GM19023 (cell line): ENCODE measurements around the gene CAPZA1.

ENCODE experiments used
- ATAC-seq: cut with Tn5 transposase; IDR thresholded peaks from one replicate; pipeline ENCODE4 v1.9.1; 2021; ENCODE audit warnings: mild to moderate bottlenecking, moderate library complexity; ENCODE audit not compliant: unreplicated experiment

CAPZA1 gene

DNA sequence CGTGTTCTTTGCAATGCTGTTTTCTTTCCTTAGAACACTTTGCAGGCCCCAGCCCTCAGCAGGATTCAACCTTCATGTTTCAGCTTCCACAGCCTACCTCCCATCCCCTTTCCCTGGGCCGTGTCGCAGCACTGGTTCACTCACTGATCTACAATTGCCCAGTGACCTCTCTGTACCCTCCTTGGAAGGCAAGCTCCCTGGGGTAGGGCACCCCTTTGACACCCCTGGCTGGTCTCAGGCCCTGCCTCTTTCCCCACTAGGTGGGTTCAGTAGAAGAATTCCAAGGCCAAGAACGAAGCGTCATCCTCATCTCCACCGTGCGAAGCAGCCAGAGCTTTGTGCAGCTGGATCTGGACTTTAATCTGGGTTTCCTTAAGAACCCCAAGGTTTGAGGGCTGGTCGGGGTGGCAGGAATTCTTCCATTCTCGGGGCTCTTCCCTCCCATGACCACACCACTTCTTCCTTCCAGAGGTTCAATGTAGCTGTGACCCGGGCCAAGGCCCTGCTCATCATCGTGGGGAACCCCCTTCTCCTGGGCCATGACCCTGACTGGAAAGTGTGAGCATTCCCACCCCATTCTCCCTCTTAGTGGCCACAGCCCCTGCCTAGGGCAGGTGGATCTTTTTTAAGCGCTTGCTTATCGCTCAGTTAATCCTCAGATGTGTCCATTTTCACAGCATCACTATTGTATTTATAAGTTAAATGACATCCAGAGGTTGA, 80.0 kb downstream of the CAPZA1 start:
- ATAC-seq = no peak

DNA sequence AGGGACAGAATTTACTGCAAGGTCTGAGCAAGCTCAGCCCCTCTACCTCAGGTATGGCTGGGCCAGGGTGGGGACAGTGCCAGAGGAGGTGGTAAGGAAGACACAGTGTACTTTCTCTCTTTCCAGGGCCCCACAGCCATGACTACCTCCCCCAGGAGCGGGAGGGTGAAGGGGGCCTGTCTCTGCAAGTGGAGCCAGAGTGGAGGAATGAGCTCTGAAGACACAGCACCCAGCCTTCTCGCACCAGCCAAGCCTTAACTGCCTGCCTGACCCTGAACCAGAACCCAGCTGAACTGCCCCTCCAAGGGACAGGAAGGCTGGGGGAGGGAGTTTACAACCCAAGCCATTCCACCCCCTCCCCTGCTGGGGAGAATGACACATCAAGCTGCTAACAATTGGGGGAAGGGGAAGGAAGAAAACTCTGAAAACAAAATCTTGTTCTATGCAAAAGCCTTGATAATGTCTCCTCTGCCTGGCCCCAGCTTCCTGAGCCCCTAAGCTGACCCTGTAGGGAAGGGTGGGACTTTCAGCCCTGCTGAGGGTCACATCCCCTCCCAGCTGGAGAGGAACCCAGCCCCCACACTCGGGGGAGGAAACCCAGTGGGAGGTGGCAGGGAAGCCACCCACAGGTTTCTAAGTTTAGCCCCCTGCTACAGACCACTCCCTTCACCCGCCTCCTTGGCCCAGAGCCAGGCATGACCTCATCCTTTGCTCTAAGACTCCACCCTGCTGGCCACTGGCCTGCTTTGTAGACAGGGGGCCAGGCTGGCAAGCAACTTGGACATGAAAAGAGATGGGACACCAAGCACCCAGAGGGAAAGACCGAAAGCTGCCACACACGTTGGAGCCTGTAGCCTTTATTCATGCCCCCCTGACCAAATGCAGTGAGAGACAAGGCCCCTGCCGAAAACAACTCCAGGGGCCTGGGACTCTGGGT, 80.9 kb downstream of the CAPZA1 start:
- peak; percentile 47 for ATAC-seq

GRCh38 chr1:112701227-112702066, 81.8 kb downstream of the CAPZA1 start:
- ATAC-seq = no peak

- no peak for ATAC-seq
Measured at GRCh38 chr1:112702067-112702395, 82.4 kb downstream of the CAPZA1 start.

DNA sequence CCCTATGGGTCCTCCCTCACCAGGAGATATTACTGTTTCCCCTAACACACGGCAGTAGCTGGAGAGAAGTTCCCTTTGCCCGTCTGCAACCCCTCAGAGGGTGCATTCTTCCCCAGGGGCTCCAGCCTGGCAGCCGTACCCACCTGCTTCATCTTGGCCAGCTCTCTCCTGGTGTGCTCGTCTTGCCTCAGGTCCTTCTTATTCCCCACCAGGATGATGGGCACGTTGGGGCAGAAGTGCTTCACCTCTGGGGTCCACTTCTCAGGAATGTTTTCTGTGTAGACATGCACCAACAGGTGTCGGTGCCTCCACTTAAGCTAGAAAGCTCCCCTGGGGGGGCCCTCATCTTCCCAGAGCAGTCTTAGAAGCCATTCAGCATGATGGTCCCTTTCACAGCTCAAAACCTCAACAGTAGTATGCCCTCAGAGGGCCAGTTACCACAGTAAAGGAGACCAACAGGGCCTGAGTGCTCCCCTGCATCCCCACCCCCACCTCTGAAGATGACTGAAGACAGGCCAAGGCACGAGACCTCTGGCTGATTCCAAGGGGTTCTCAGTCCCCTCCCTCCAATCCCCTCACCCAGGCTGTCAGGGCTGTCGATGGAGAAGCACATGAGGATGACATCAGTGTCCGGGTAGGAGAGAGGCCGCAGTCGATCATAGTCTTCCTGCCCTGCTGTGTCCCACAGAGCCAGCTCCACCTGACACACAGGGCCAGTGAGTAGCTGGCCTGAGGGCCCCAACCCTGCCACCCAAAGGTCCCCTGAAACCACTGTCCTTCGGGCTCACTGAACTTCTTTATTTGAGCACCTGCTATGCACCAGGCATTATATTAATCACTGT, 83.0 kb downstream of the CAPZA1 start:
- ATAC-seq = no peak

DNA sequence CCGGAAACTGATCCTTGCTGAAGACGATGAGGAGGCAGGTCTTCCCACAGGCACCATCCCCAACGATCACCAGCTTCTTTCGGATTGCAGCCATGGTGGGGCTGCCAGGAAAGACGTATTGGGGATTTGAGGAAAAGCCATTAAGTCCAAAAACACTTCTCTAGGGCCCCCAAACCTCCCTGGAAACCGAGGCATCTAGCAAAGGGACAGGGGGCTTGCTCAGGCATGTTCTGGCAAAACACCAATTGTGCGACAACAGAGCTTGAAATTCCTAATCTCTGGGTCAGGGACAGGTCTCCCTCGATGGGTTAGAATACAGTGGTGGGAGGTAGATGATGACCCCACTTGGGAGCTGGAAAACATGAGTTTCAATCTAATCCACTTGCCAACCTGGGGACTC, 84.1 kb downstream of the CAPZA1 start:
- no peak for ATAC-seq

- ATAC-seq = no peak
Measured at GRCh38 chr1:112704391-112704933, 84.8 kb downstream of the CAPZA1 start.

DNA sequence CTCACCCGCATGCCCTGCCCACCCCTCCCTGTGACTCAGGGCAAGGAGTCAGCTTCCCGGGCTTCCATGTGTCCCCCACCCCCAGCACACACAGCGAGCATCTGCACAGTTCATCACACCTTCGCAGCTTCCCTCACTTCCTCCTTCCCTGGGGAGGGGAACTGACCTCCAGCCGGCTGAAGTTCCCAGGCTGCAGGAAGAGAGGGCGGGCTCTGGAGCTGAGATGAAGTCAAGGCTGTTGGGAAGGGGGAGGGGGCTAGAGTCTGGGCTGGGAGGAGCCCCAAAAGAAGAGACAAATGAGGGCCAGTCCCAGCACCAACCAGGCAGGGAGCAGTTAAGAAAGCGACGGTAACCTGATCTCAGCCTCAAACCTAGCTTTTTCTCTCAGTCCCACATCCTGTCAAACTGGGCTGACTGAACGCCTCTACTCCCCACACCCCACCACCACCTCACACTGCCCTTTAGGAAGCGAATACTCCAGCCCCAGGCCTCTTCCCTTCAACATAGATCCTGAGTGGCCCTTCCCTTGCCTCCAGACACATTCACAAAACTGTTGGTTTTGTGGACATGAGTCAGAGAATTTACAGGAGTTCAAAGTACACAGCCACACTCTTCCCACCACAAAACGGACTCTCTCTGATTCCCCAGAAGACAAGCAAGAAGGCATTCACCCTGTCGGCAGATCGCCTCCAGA, 85.4 kb downstream of the CAPZA1 start:
- ATAC-seq = peak; percentile 59

- peak; percentile 70 for ATAC-seq
Measured at GRCh38 chr1:112706505-112707220, 87.0 kb downstream of the CAPZA1 start, which contains the start of gene RHOC. Gene RHOC (minus strand): TSS chr1:112707127. CDS start chr1:112703799, 3,328 bp downstream.

DNA sequence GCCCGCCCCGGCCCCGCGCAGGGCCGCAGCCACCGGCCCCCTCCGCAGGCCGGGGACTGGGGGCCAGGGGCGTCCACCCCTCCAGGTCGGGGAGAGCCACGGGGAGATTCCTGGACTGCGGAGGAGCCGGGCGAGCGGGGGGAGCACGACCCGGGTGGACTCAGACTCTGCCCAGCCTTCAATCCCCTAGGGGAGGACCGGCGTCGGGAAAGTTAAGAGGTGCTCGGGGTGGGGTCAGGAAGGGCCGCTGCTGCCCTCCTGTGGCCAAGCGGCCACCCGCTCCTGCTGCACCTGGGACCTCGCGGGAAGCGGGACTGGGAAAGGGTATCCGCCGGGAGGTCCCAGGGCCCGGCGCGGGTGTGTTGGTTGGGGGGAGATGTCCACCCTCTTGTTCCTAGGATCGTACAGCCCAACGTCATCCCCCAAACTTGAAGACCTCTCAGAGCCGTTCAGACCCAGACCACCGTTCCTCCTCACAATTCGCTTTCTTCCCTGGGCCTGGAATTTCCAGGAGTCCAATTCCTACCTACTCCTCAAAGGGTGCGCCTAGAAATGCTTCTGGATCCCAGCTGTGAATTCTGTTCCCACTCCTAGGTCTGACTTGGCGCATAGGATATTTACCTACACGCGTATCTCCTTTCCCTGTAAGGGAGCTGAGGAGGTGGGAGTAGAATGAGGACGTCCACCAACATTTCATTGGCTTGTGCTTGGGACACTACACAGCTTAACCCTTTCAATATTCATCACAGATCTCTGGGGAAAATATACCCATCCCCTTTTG, 87.8 kb downstream of the CAPZA1 start:
- peak; percentile 65 for ATAC-seq

DNA sequence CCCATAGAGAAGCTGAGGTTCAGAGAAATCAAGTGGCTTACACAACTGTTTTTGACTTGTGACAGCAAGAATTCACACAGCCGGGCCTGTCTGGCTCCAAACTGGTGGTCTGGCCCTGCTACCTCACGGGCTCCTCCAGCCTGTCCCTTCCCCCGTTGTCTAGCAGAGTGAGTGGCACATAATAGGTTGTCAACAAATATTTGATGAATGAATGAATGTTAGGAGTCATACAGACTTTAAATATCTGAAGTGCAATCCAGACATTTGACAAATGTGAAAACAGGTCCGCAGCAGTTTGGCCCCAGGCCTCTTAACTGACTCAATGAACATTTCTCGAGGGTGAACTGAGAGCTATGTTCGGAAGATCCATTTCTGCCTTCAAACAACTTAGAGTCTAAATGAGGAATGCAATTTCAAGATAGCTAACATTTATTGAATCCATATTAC, 88.4 kb downstream of the CAPZA1 start:
- ATAC-seq = no peak

- no peak for ATAC-seq
Measured at GRCh38 chr1:112708489-112708888, 88.9 kb downstream of the CAPZA1 start.

- no peak for ATAC-seq
Measured at GRCh38 chr1:112710159-112710558, 90.5 kb downstream of the CAPZA1 start.

DNA sequence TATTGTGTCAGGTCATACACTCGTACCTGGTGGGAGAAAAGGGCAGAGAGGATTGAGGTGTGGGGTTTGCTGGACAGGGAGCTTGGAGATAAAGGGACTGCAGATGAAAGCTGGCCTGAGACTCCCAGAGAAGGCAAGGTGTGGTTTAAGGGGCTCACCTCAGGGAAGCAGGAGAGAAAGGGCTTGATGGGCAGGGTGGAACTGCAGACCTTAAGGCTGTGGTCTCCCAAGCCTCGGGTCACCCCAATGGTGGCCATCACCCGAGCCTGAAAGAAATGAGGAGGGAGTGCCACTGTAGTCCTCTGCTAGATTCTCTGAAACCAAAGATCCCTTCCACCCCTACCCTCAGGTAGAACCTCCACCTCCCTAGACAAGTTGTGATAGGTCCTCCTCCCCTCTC, 91.0 kb downstream of the CAPZA1 start:
- ATAC-seq = no peak

GRCh38 chr1:112711041-112711440, 91.4 kb downstream of the CAPZA1 start:
- ATAC-seq = no peak

- no peak for ATAC-seq
Measured at GRCh38 chr1:112711670-112712069, 92.0 kb downstream of the CAPZA1 start.

DNA sequence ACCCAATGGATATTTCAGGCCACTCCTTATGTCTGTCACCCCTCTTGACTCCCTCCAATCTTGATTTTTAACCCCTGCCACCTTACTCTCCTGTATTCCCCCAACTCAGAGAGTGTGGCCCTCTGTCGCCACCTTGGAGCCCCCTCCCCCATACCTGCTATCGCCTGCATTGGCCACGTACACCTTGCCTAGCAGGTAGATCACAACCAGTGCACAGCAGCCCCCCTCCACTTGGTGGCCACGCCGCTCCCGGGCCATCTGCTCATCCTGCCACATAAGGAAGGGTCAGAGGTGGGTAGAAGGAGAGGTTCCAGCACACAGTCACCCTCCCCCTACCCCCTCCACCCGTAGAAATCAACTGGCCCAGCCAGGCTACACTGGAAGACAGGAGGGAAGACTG, 92.6 kb downstream of the CAPZA1 start:
- ATAC-seq = no peak

DNA sequence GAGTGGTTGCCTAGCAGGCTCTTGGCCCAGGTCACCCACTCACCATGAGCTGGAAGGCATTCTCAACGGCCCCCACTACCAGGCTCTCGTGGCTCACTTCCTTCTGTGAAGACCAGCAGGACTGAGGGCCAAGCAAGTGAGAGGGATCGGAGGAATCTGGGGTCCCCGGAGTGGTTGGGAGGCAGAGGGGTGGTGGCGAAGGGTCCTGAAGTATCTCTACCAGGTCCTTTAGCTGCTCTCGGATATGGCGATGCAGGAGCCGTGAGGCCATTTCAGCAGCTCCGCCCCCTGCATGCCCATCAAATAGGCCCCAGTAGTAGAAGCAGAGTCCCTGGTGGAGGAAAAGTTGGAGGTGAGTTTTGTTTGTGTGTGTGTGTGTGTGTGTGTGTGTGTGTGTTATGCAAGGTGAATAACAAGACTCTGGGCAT, 93.1 kb downstream of the CAPZA1 start:
- no peak for ATAC-seq
